Endothelial cell of umbilical vein (primary cell): Measurements from ENCODE around the gene FARP1. TPM values are rescaled to one million over a fixed set of nuclear protein-coding genes. Genes with fewer than 3 reads are reported as not detected.

ENCODE experiments used
- BruUV-seq: library from RNA; stranded (reverse); fragments of 400-500 nt; replicated peaks from 2 replicates; lab custom pipeline; 2021; lab: Mats Ljungman, UMichigan
- CTCF ChIA-PET: fragments of 300-600, 350-600 bp; sonication (Branson Sonifier 250); formaldehyde crosslinking; loops from one replicate; lab custom pipeline; 2021; ENCODE audit warnings: antibody characterized with exemption, inconsistent platforms; lab: Charles Lee
- POLR2A ChIA-PET: fragments of 300-600, 350-600 bp; sonication (Branson Sonifier 250); formaldehyde crosslinking; loops from one replicate; lab custom pipeline; 2021; ENCODE audit warnings: antibody characterized with exemption, inconsistent platforms; lab: Charles Lee
- DNase-seq: peaks from one replicate; pipeline ENCODE4 v3.0.0-alpha.2; 2011; ENCODE audit warnings: low read depth, low spot score
- FAIRE-seq: peaks from 2 replicates; lab custom pipeline; 2011; peaks lifted over from hg19 to GRCh38; lab: Jason Lieb, UNC
- H2AFZ ChIP-seq: 2 replicates; pipeline ENCODE4 v1.6.0; 2012; ENCODE audit warnings: low read depth, low read length, control low read depth, inconsistent platforms
- H3K27ac ChIP-seq: 2 replicates; pipeline ENCODE4 v1.5.1; 2011; ENCODE audit warnings: low read depth, mild to moderate bottlenecking, control low read depth, low read length, moderate library complexity; ENCODE audit not compliant: insufficient read depth
- H3K27me3 ChIP-seq, 2 experiments: 2 replicates each; pipeline versions ENCODE4 v1.6.0 to v1.6.1; 2011; ENCODE audit warnings: low read length in 2 of 2, mixed read lengths in 1 of 2; ENCODE audit not compliant: control insufficient read depth in 2 of 2, insufficient read depth in 2 of 2
- H3K36me3 ChIP-seq, 2 experiments: 2 replicates in 1 of 2; 3 replicates in 1 of 2; pipeline ENCODE4 v1.5.1; 2011; ENCODE audit warnings: low read length in 2 of 2, mild to moderate bottlenecking in 1 of 2, moderate library complexity in 1 of 2; ENCODE audit not compliant: control insufficient read depth in 2 of 2, insufficient read depth in 2 of 2; ENCODE audit errors: extremely low read depth in 1 of 2
- H3K4me1 ChIP-seq: 3 replicates; pipeline ENCODE4 v1.5.1; 2011; ENCODE audit warnings: mild to moderate bottlenecking, low read length; ENCODE audit not compliant: control insufficient read depth, insufficient read depth; ENCODE audit errors: extremely low read depth
- H3K4me2 ChIP-seq: 2 replicates; pipeline ENCODE4 v1.6.1; 2011; ENCODE audit warnings: low read length, control low read depth, mixed read lengths; ENCODE audit not compliant: insufficient read depth
- H3K4me3 ChIP-seq, 3 experiments: fragments of 200-600 bp in 1 of 3; sonication (generic), shearing (Covaris generic) in 1 of 3; replicated peaks in 1 of 3; 2 replicates each; pipeline ENCODE4 v1.5.1; 2011 to 2016; ENCODE audit warnings: control low read depth in 3 of 3, low read length in 3 of 3, mild to moderate bottlenecking in 2 of 3, inconsistent platforms in 1 of 3, low read depth in 1 of 3, moderate library complexity in 1 of 3; ENCODE audit not compliant: insufficient read depth in 1 of 3
- H3K79me2 ChIP-seq: 2 replicates; pipeline ENCODE4 v1.6.0; 2012; ENCODE audit warnings: low read length, inconsistent platforms; ENCODE audit not compliant: control insufficient read depth, insufficient read depth
- H3K9ac ChIP-seq: replicated peaks from 2 replicates; pipeline ENCODE3; 2011; ENCODE audit warnings: low read length, control low read depth; ENCODE audit not compliant: insufficient read depth; ENCODE audit errors: extremely low read depth
- H3K9me1 ChIP-seq: replicated peaks from 3 replicates; pipeline ENCODE4 v1.6.0; 2011; ENCODE audit warnings: mild to moderate bottlenecking, low read length; ENCODE audit not compliant: control insufficient read depth, insufficient read depth; ENCODE audit errors: extremely low read depth
- H3K9me3 ChIP-seq: replicated peaks from 2 replicates; pipeline ENCODE4 v1.5.1; 2012; ENCODE audit warnings: low read length, inconsistent platforms; ENCODE audit not compliant: control insufficient read depth, insufficient read depth
- H4K20me1 ChIP-seq: replicated peaks from 2 replicates; pipeline ENCODE3; 2011; ENCODE audit warnings: mild to moderate bottlenecking, low read length; ENCODE audit not compliant: control insufficient read depth, insufficient read depth; ENCODE audit errors: extremely low read depth
- EZH2 ChIP-seq: IDR thresholded peaks from 2 replicates; pipeline ENCODE4 v1.6.1; 2012; ENCODE audit warnings: borderline replicate concordance, low read depth, mild to moderate bottlenecking, moderate library complexity, low read length, inconsistent platforms; ENCODE audit not compliant: severe bottlenecking
- GATA2 ChIP-seq: IDR thresholded peaks from 2 replicates; pipeline ENCODE4 v1.7.0; 2011; ENCODE audit warnings: low read depth, mild to moderate bottlenecking, moderate library complexity, mixed read lengths, low read length; ENCODE audit not compliant: insufficient read length, insufficient read depth
- dilution Hi-C: fragments of 300-500 bp; cut with MboI; formaldehyde crosslinking; loops from one replicate; pipeline ENCODE4 v1.15.0; 2019; ENCODE audit warnings: low sequenced_read_pairs; ENCODE audit not compliant: extremely low pct_ligation_motif_present
- intact Hi-C: fragments of 100-400 bp; cut with micrococcal nuclease; formaldehyde crosslinking; loops from one replicate; pipeline ENCODE4 v1.10.0; 2022
- polyA plus RNA-seq, 4 experiments: library from polyadenylated mRNA; depleted of rRNA in 3 of 4; stranded (reverse) in 3 of 4; unstranded in 1 of 4; fragments of >200 nt; gene quantifications; 2 replicates each; pipeline versions ENCODE4 v1.2.1 to v1.2.3, GENCODE V29; 2011 to 2012; ENCODE audit warnings: missing spikeins in 1 of 4
- total RNA-seq: library from RNA; stranded (reverse); gene quantifications from 2 replicates; pipeline ENCODE4 v1.2.3, GENCODE V29; 2021
- TF ChIP-seq, protein P1 (sequence below), 2 donors: IDR thresholded peaks; 1 replicate in 1 of 2; 2 replicates in 1 of 2; pipeline ENCODE4 v1.5.1; 2011; ENCODE audit warnings: low read length in 2 of 2, mild to moderate bottlenecking in 2 of 2, moderate library complexity in 2 of 2, control low read depth in 1 of 2, inconsistent platforms in 1 of 2, low read depth in 1 of 2; ENCODE audit not compliant: insufficient read depth in 1 of 2; ENCODE audit errors: extremely low read depth in 1 of 2

FARP1 gene
- total and polyA plus RNA-seq, 2 donors (not counting 3 experiments of a cell fraction or from before 2014, with no cell fraction given), result 19.0 to 77.7 TPM

DNA sequence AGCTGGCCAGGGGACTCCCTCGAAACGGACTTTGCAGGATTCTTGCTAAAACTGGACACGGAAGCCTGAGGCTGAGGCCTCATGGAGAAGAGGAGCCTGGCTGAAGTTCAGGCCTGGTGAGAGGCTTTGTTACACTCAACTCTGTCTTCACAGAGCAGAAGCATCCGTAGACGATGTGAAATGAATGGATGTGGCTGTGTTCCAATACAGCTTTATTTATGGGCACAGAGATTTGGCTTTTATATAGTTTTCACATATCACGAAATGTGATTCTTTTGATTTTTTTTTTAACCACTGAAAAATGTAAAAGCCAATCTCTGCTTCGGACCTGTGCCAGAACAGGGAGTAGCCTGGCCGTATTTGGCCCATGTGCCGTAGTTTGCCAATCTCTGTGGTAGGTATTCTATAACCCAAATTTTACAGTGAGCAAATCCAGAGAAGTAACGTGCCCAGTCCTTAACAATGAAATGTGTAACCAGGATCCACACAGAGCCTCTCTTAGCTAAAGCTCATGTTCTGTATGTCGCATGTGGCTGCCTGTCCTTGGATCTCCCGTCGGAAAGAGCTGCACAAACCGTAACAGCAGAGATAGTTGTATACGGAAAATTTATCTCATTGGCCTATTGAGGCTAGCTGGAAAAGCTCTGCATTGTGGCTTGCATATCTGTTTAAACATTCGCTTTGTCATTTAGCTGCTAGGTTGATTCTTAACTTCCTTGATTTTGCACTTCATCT, 205.7 kb downstream of the FARP1 start:
- Histone ChIP-seq H3K4me1 (no peaks in the 10 kb centered on the region), H3K27me3 (no peaks in the 10 kb centered on the region), H3K4me2 (no peak overlapping the region), H3K9me1 (no peaks in the 10 kb centered on the region), H3K4me3 (no peak overlapping the region), H3K9ac (no peak overlapping the region), H3K36me3 (no peaks in the 10 kb centered on the region), H3K79me2 (no peaks in the 10 kb centered on the region), H3K9me3 (no peaks in the 10 kb centered on the region), H3K27ac (no peak overlapping the region), H2AFZ (no peak overlapping the region), H4K20me1 (no peaks in the 10 kb centered on the region)
- ChIA-PET CTCF (no interaction called here), POLR2A (no interaction called here)
- TF ChIP-seq, protein P1, sequence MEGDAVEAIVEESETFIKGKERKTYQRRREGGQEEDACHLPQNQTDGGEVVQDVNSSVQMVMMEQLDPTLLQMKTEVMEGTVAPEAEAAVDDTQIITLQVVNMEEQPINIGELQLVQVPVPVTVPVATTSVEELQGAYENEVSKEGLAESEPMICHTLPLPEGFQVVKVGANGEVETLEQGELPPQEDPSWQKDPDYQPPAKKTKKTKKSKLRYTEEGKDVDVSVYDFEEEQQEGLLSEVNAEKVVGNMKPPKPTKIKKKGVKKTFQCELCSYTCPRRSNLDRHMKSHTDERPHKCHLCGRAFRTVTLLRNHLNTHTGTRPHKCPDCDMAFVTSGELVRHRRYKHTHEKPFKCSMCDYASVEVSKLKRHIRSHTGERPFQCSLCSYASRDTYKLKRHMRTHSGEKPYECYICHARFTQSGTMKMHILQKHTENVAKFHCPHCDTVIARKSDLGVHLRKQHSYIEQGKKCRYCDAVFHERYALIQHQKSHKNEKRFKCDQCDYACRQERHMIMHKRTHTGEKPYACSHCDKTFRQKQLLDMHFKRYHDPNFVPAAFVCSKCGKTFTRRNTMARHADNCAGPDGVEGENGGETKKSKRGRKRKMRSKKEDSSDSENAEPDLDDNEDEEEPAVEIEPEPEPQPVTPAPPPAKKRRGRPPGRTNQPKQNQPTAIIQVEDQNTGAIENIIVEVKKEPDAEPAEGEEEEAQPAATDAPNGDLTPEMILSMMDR (IDR thresholded peaks at IDR 0.05; ENCODE audit: extremely low read depth in 1 of 2, insufficient read depth in 1 of 2, low read depth in 1 of 2, low read length in 2 of 2), result no peak
- TF ChIP-seq GATA2, result no peak
- TF ChIP-seq EZH2, result no peak
- no peak for FAIRE-seq
- DNase-seq, result no peak
- intact Hi-C loops, result no loop called here
- no TSS peak for BruUV-seq
- dilution Hi-C loops, result no loop called here
